ENCODE data around the gene COL10A1. TPM values are rescaled to one million over a fixed set of nuclear protein-coding genes. Genes with fewer than 3 reads are reported as not detected.
A peak's percentile ranks its signal among the peaks of the same experiment; 100 is the strongest.

COL10A1 gene
- polyA plus RNA-seq, 1 donor (not counting 4 experiments of a cell fraction or from before 2014, with no cell fraction given): not detected

- H3K9me1 ChIP-seq (ENCODE audit: control insufficient read depth, extremely low read depth, insufficient read depth, low read length): peaks cover 2% of the 10 kb centered on the region
- no peak overlapping the region for H3K4me3 ChIP-seq (ENCODE audit: control insufficient read depth in 2 of 3, extremely low read depth in 1 of 3, insufficient read depth in 2 of 3, low read depth in 1 of 3, low read length in 3 of 3)
- FAIRE-seq: no peak
- H3K9me3 ChIP-seq (ENCODE audit: control insufficient read depth, low read depth, low read length): no peaks in the 10 kb centered on the region
- H3K27me3 ChIP-seq (ENCODE audit: control insufficient read depth, extremely low read depth, insufficient read depth, low read length): no peaks in the 10 kb centered on the region
- DNase-seq (ENCODE audit: low read depth, low spot score): no peak
- TF ChIP-seq CTCF (optimal IDR thresholded peaks at IDR 0.05 in 1 of 3, IDR thresholded peaks at IDR 0.05 in 1 of 3, conservative IDR thresholded peaks at IDR 0.05 in 1 of 3; ENCODE audit: extremely low read depth in 1 of 3, insufficient read depth in 2 of 3, low read length in 3 of 3) (no peak), EZH2 (IDR thresholded peaks at IDR 0.05; ENCODE audit: low read length) (no peak)
- H2AFZ ChIP-seq (ENCODE audit: control insufficient read depth, low read length): peak overlapping the region; percentile 36
- no peak overlapping the region for H3K27ac ChIP-seq (ENCODE audit: control insufficient read depth, insufficient read depth, low read length)
- no peaks in the 10 kb centered on the region for H3K36me3 ChIP-seq (ENCODE audit: control insufficient read depth in 2 of 2, extremely low read depth in 1 of 2, insufficient read depth in 2 of 2, low read length in 2 of 2)
- H3K4me1 ChIP-seq (ENCODE audit: control insufficient read depth, extremely low read depth, insufficient read depth, low read length): peaks cover 20% of the 10 kb centered on the region
- H3K4me2 ChIP-seq (ENCODE audit: control insufficient read depth, extremely low read depth, insufficient read depth, low read depth, low read length): no peak overlapping the region
- no peaks in the 10 kb centered on the region for H3K79me2 ChIP-seq (ENCODE audit: control insufficient read depth, insufficient read depth, low read length)
- H4K20me1 ChIP-seq (ENCODE audit: control insufficient read depth, extremely low read depth, insufficient read depth, low read length): no peaks in the 10 kb centered on the region
- dilution Hi-C loops (cut with MboI; ENCODE audit: extremely low pct_ligation_motif_present, low sequenced_read_pairs): no loop called here
- no peak overlapping the region for H3K9ac ChIP-seq (ENCODE audit: control insufficient read depth, extremely low read depth, insufficient read depth, low read length)
Observed at GRCh38 chr6:116074732-116075390, 51.1 kb downstream of the COL10A1 start.

- no peaks in the 10 kb centered on the region for H3K9me3 ChIP-seq (ENCODE audit: control insufficient read depth, low read depth, low read length)
- no peaks in the 10 kb centered on the region for H3K27me3 ChIP-seq (ENCODE audit: control insufficient read depth, extremely low read depth, insufficient read depth, low read length)
- no peak for TF ChIP-seq CTCF (optimal IDR thresholded peaks at IDR 0.05 in 1 of 3, IDR thresholded peaks at IDR 0.05 in 1 of 3, conservative IDR thresholded peaks at IDR 0.05 in 1 of 3; ENCODE audit: extremely low read depth in 1 of 3, insufficient read depth in 2 of 3, low read length in 3 of 3)
- TF ChIP-seq EZH2 (IDR thresholded peaks at IDR 0.05; ENCODE audit: low read length): no peak
- H2AFZ ChIP-seq (ENCODE audit: control insufficient read depth, low read length): no peak overlapping the region
- dilution Hi-C loops (cut with MboI; ENCODE audit: extremely low pct_ligation_motif_present, low sequenced_read_pairs): no loop called here
- no peak overlapping the region for H3K4me3 ChIP-seq (ENCODE audit: control insufficient read depth in 2 of 3, extremely low read depth in 1 of 3, insufficient read depth in 2 of 3, low read depth in 1 of 3, low read length in 3 of 3)
- peak; percentile 75 for FAIRE-seq
- peaks cover 20% of the 10 kb centered on the region for H3K4me1 ChIP-seq (ENCODE audit: control insufficient read depth, extremely low read depth, insufficient read depth, low read length)
- H3K36me3 ChIP-seq (ENCODE audit: control insufficient read depth in 2 of 2, extremely low read depth in 1 of 2, insufficient read depth in 2 of 2, low read length in 2 of 2): no peaks in the 10 kb centered on the region
- H3K9ac ChIP-seq (ENCODE audit: control insufficient read depth, extremely low read depth, insufficient read depth, low read length): no peak overlapping the region
- H3K4me2 ChIP-seq (ENCODE audit: control insufficient read depth, extremely low read depth, insufficient read depth, low read depth, low read length): peak overlapping the region; percentile 68
- no peaks in the 10 kb centered on the region for H4K20me1 ChIP-seq (ENCODE audit: control insufficient read depth, extremely low read depth, insufficient read depth, low read length)
- DNase-seq (ENCODE audit: low read depth, low spot score): no peak
- no peak overlapping the region for H3K27ac ChIP-seq (ENCODE audit: control insufficient read depth, insufficient read depth, low read length)
- no peaks in the 10 kb centered on the region for H3K79me2 ChIP-seq (ENCODE audit: control insufficient read depth, insufficient read depth, low read length)
- H3K9me1 ChIP-seq (ENCODE audit: control insufficient read depth, extremely low read depth, insufficient read depth, low read length): peaks cover 2% of the 10 kb centered on the region
Observed at GRCh38 chr6:116073765-116074440, 52.0 kb downstream of the COL10A1 start.
